Transverse colon (tissue), 4 donors: ENCODE data around the gene KRTAP10-1.

Experiments
- CTCF ChIP-seq, 5 experiments: fragments of 200-600 bp in 3 of 5; fragments of 450-650 bp in 2 of 5; sonication (generic) in 3 of 5; IDR thresholded peaks; 1 replicate in 2 of 5; 2 replicates in 3 of 5; pipeline ENCODE4 v1.5.1; 2016 to 2017; ENCODE audit warnings: antibody characterized with exemption in 5 of 5, inconsistent platforms in 3 of 5, mild to moderate bottlenecking in 2 of 5, moderate library complexity in 1 of 5
- EP300 ChIP-seq: sonication (generic); formaldehyde crosslinking; IDR thresholded peaks from one replicate; pipeline ENCODE4 v1.6.1; 2017; ENCODE audit warnings: antibody characterized with exemption, low read depth
- POLR2AphosphoS5 ChIP-seq, 3 donors: sonication (generic); formaldehyde crosslinking; IDR thresholded peaks; one replicate each; pipeline ENCODE4 v1.6.1; 2016; ENCODE audit warnings: antibody characterized with exemption in 3 of 3

DNA sequence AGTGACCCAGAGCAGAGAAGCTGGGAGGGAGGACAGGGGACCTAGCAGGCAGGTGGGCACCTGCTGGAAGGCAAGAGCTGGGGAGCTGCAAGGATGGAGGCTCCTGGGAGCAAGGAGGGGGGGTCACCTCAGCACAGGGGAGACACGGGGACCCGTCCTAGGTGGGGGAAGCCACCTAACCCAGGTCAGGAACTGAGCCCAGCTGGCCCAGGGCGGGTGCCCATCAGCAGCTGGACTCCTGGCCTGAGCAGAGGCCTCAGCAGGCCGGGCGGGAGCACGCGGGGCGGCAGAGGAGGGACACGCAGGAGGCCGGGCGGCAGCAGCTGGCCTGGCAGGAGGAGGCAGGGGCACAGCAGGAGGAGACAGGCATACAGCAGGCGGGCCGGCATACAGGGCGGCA is 949 bp downstream of the KRTAP10-1 start:
- no peak for TF ChIP-seq CTCF (IDR thresholded peaks at IDR 0.05)
- no peak for TF ChIP-seq EP300
- no peak for TF ChIP-seq POLR2AphosphoS5 (IDR thresholded peaks at IDR 0.05)
